ENCODE data around the gene ELAVL2. TPM values are rescaled to one million over a fixed set of nuclear protein-coding genes. Genes with fewer than 3 reads are reported as not detected.

ELAVL2 gene
- total RNA-seq, 1 experiment from 2014 or later, result 35.9 TPM

DNA sequence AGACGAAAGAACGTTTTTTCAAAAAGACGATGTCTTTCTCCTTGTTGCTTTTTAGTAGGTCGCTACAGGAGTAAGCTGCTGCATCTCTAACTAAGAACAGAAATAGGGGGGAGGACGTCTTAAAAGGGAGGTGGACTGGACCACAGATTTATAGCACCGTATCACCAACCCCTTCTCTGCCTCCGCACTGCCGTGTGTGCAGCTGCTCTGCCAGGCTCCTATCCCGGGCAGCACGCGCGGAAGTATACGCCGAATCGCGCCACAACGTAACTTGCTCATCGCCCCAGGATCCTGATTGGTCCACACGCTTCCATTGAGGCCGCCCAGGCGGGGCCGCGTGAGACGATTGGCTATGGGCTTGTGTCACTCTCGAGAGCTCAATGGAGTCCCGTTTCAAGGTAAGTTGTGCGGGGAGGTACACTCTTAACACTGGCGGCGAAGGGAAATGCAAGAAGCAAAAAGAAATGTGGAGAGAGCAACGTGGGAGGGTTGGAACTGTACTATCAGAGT, at the start of gene ELAVL2 (continued):
- TF ChIP-seq STAT6 (CRISPR knock-in tag; conservative IDR thresholded peaks at IDR 0.05; ENCODE audit: low read depth) (no peak), ZNF121 (CRISPR knock-in tag; IDR thresholded peaks at IDR 0.05) (no peak), ZBTB43 (CRISPR knock-in tag; IDR thresholded peaks at IDR 0.05) (no peak), TCF7 (CRISPR knock-in tag; IDR thresholded peaks at IDR 0.05; ENCODE audit: low read depth) (no peak), ZNF232 (CRISPR knock-in tag; IDR thresholded peaks at IDR 0.05) (0 out of 2 replicates have a peak, but pooled peaks have one; percentile 81), RELA (CRISPR knock-in tag; IDR thresholded peaks at IDR 0.05; ENCODE audit: borderline replicate concordance) (no peak), ZNF671 (CRISPR knock-in tag; IDR thresholded peaks at IDR 0.05) (no peak), HMGA2 (CRISPR knock-in tag; IDR thresholded peaks at IDR 0.05) (no peak), CTCF (IDR thresholded peaks at IDR 0.05) (no peak), SMAD3 (CRISPR knock-in tag; IDR thresholded peaks at IDR 0.05; ENCODE audit: borderline replicate concordance) (0 out of 2 replicates have a peak, but pooled peaks have one; percentile 71)
- TF ChIP-seq, protein P1, sequence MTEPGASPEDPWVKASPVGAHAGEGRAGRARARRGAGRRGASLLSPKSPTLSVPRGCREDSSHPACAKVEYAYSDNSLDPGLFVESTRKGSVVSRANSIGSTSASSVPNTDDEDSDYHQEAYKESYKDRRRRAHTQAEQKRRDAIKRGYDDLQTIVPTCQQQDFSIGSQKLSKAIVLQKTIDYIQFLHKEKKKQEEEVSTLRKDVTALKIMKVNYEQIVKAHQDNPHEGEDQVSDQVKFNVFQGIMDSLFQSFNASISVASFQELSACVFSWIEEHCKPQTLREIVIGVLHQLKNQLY (CRISPR knock-in tag; IDR thresholded peaks at IDR 0.05), result no peak

DNA sequence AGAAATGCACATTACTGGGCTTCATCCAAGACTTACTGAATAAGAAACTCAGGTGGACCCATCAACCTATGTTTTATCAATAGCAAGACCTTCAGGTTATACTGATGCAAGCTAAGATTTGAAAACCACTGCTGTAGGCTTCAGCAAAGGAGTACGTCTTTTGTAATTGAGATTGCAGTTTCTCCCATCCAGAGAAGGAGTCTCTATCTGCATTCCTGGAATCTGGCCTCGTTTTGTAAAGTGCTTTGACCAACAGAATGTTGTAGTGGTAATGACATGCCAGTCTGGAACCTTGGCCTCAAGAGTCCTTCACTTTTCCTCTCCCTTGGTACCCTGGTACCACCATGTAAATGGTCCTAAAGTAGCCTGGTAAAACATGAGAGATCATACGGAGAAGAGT, 32.2 kb upstream of the ELAVL2 start:
- no peak overlapping the region for H3K4me3 Mint-ChIP-seq
- H3K4me1 Mint-ChIP-seq, result peaks cover 6% of the 10 kb centered on the region
- POLR2A ChIA-PET, result no interaction called here
- H3K27me3 Mint-ChIP-seq (ENCODE audit: low read depth), result no peaks in the 10 kb centered on the region
- TF ChIP-seq KAT7 (CRISPR knock-in tag; IDR thresholded peaks at IDR 0.05; ENCODE audit: borderline replicate concordance), result no peak
- no peak for TF ChIP-seq ARID4B (CRISPR knock-in tag; IDR thresholded peaks at IDR 0.05; ENCODE audit: borderline replicate concordance)
- no peak for TF ChIP-seq IRF1 (CRISPR knock-in tag; IDR thresholded peaks at IDR 0.05)
- TF ChIP-seq NFATC4 (CRISPR knock-in tag; IDR thresholded peaks at IDR 0.05), result no peak
- no peak for TF ChIP-seq CTCF (IDR thresholded peaks at IDR 0.05)
- TF ChIP-seq ZNF671 (CRISPR knock-in tag; IDR thresholded peaks at IDR 0.05), result no peak
- no peak for TF ChIP-seq IRF2 (CRISPR knock-in tag; IDR thresholded peaks at IDR 0.05; ENCODE audit: borderline replicate concordance, low read depth)
- TF ChIP-seq ZMAT4 (CRISPR knock-in tag; IDR thresholded peaks at IDR 0.05), result no peak
- ATAC-seq (peak; percentile 62), DNase-seq (ENCODE audit: low spot score) (no peak)
- H3K36me3 Mint-ChIP-seq, result peaks cover under 1% of the 10 kb centered on the region
- H3K9me3 Mint-ChIP-seq, result peaks cover 22% of the 10 kb centered on the region
- CTCF ChIA-PET, result no interaction called here
- H3K27ac Mint-ChIP-seq, result peak overlapping the region; percentile 10; the same call in 1 of the 2 replicates
